Measurements from ENCODE around the gene SECISBP2.

SECISBP2 gene

GRCh38 chr9:89345476-89345875, 27.2 kb downstream of the SECISBP2 start:
- DNase-seq (ENCODE audit: low read depth in 3 of 3, low spot score in 1 of 3): no peak

- DNase-seq (ENCODE audit: low read depth in 3 of 3, low spot score in 1 of 3): no peak
These were observed 28.4 kb downstream of the SECISBP2 start for GRCh38 chr9:89346696-89347095.

GRCh38 chr9:89347651-89348050, 29.4 kb downstream of the SECISBP2 start:
- DNase-seq (ENCODE audit: low read depth in 3 of 3, low spot score in 1 of 3): no peak

GRCh38 chr9:89349607-89350006, 31.3 kb downstream of the SECISBP2 start:
- no peak for DNase-seq (ENCODE audit: low read depth in 3 of 3, low spot score in 1 of 3)

GRCh38 chr9:89350988-89351557, 32.8 kb downstream of the SECISBP2 start:
- DNase-seq (ENCODE audit: low read depth in 3 of 3, low spot score in 1 of 3): no peak

- no peak for DNase-seq (ENCODE audit: low read depth in 3 of 3, low spot score in 1 of 3)
These were observed 33.4 kb downstream of the SECISBP2 start for GRCh38 chr9:89351584-89352300.

- DNase-seq (ENCODE audit: low read depth in 3 of 3, low spot score in 1 of 3): no peak
These were observed 34.2 kb downstream of the SECISBP2 start for GRCh38 chr9:89352451-89352850.

- DNase-seq (ENCODE audit: low read depth in 3 of 3, low spot score in 1 of 3): no peak
These were observed 34.8 kb downstream of the SECISBP2 start for GRCh38 chr9:89352874-89353649.

- DNase-seq (ENCODE audit: low read depth in 3 of 3, low spot score in 1 of 3): no peak
These were observed 35.7 kb downstream of the SECISBP2 start for GRCh38 chr9:89353989-89354388.

- DNase-seq (ENCODE audit: low read depth in 3 of 3, low spot score in 1 of 3): no peak
These were observed 36.2 kb downstream of the SECISBP2 start for GRCh38 chr9:89354471-89354870.

GRCh38 chr9:89356782-89357181, 38.5 kb downstream of the SECISBP2 start:
- DNase-seq (ENCODE audit: low read depth in 3 of 3, low spot score in 1 of 3): no peak

GRCh38 chr9:89357331-89358197, 39.3 kb downstream of the SECISBP2 start:
- DNase-seq (ENCODE audit: low read depth in 3 of 3, low spot score in 1 of 3): no peak

GRCh38 chr9:89358376-89358916, 40.1 kb downstream of the SECISBP2 start:
- no peak for DNase-seq (ENCODE audit: low read depth in 3 of 3, low spot score in 1 of 3)

GRCh38 chr9:89358985-89359384, 40.7 kb downstream of the SECISBP2 start:
- DNase-seq (ENCODE audit: low read depth in 3 of 3, low spot score in 1 of 3): no peak

GRCh38 chr9:89359751-89360261, 41.5 kb downstream of the SECISBP2 start:
- DNase-seq (ENCODE audit: low read depth in 3 of 3, low spot score in 1 of 3): no peak

- no peak for DNase-seq (ENCODE audit: low read depth in 3 of 3, low spot score in 1 of 3)
These were observed 42.2 kb downstream of the SECISBP2 start for GRCh38 chr9:89360465-89360864.

- no peak for DNase-seq (ENCODE audit: low read depth in 3 of 3, low spot score in 1 of 3)
These were observed 42.7 kb downstream of the SECISBP2 start for GRCh38 chr9:89361031-89361430.

GRCh38 chr9:89361816-89362646, 43.7 kb downstream of the SECISBP2 start:
- no peak for DNase-seq (ENCODE audit: low read depth in 3 of 3, low spot score in 1 of 3)

GRCh38 chr9:89362647-89363310, 44.5 kb downstream of the SECISBP2 start:
- no peak for DNase-seq (ENCODE audit: low read depth in 3 of 3, low spot score in 1 of 3)
